HG02840 (cell line): ENCODE measurements around the gene LGALS7B.
"Not testable (repeated sequence)": the region's sequence is repeated elsewhere in the genome, so short reads cannot be mapped to it uniquely, and the experiment has no call there.

Experiments
- ATAC-seq: cut with Tn5 transposase; IDR thresholded peaks from one replicate; pipeline ENCODE4 v1.9.1; 2021; ENCODE audit warnings: mild to moderate bottlenecking, moderate library complexity, moderate number of reproducible peaks; ENCODE audit not compliant: unreplicated experiment, low FRiP score

Gene LGALS7B

GRCh38 chr19:38793671-38794070, 4.7 kb downstream of the LGALS7B start:
- no peak for ATAC-seq

GRCh38 chr19:38795549-38795948, 6.5 kb downstream of the LGALS7B start:
- ATAC-seq, result no peak

GRCh38 chr19:38796154-38796553, 7.2 kb downstream of the LGALS7B start:
- no peak for ATAC-seq

DNA sequence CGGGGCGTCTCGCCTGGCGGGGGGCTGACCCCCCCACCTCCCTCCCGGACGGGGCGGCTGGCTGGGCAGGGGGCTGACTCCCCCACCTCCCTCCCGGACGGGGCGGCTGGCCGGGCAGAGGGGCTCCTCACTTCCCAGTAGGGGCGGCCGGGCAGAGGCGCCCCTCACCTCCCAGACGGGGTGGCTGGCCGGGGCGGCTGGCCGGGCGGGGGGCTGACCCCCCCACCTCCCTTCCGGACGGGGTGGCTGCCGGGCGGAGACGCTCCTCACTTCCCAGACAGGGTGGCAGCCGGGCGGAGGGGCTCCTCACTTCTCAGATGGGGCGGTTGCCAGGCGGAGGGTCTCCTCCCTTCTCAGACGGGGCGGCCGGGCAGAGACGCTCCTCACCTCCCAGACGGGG, 8.8 kb downstream of the LGALS7B start:
- not testable (repeated sequence) for ATAC-seq

DNA sequence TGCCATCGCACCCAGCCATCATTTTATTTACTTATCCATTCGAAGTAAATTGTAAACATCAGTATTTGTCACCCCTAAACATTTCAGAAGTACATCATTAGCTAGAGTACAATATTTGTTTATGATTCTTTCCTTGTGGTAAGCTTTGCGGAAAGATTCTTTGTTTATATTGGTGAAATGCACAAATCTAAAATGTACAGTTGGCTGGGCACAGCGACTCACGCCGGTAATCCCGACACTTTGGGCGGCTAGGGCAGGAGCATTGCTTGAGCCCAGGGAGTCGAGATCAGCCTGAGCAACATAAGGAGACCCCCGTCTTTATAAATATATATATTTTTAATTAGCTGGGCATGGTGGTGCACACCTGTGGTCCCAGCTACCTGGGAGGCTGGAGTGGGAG, 10.1 kb downstream of the LGALS7B start:
- no peak for ATAC-seq

- ATAC-seq, result no peak
Measured at GRCh38 chr19:38800577-38801347, 11.8 kb downstream of the LGALS7B start.

GRCh38 chr19:38801359-38802095, 12.5 kb downstream of the LGALS7B start:
- no peak for ATAC-seq

- no peak for ATAC-seq
Measured at GRCh38 chr19:38803543-38803942, 14.5 kb downstream of the LGALS7B start.

DNA sequence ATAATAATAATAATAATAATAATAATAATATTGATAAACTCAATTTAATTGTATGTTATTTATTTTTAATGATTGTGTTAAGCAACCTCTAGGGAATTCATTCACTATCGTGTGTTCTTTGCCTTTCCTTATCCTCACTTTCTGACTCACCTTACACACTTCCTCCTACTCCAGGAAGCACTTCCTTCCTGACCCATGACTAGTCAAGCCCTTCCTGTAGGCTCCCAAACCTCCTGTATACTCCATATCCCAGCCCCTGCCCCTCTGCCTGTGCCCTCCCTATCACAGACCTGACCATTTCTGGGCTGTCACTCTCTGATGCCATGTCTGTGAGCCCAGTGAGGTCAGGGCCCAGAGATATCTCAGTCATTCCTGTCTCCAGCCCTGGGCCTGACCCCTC, 16.2 kb downstream of the LGALS7B start:
- no peak for ATAC-seq

DNA sequence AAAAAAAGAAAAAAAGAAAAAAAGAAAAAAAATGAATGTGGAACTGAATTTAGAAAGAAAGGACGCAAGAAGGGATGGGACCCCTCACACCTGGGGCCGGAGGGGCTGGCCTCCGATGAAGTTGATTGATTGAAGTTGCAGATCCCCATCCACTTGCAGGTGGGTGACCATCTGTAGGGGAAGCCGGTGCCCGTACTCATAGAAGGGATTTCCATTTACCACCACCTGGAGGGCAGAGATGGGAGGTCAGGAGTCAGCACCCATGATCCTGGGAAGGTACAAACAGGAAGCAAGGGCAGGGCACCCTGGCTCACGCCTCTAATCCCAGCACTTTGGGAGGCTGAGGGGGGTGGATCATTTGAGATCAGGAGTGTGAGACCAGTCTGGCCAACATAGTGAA, 17.4 kb downstream of the LGALS7B start:
- no peak for ATAC-seq

DNA sequence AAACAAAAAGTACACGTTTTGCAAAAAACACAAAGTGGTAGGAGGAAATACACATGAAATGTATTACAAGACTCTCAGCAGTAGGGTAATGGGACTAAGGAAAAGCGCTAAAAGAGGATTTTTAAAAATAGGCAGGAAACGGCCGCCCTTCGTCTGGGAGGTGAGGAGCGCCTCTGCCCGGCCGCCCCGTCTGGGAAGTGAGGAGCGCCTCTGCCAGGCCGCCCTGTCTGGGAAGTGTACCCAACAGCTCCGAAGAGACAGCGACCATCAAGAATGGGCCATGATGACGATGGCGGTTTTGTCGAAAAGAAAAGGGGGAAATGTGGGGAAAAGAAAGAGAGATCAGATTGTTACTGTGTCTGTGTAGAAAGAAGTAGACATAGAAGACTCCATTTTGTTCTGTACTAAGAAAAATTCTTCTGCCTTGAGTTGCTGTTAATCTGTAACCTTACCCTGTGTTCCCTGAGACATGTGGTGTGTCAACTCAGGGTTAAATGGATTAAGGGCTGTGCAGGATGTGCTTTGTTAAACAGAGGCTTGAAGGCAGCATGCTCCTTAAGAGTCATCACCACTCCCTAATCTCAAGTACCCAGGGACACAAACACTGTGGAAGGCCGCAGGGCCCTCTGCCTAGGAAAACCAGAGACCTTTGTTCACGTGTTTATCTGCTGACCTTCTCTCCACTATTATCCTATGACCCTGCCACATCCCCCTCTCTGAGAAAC, 18.5 kb downstream of the LGALS7B start:
- not testable (repeated sequence) for ATAC-seq

GRCh38 chr19:38808741-38809140, 19.7 kb downstream of the LGALS7B start:
- no peak for ATAC-seq

DNA sequence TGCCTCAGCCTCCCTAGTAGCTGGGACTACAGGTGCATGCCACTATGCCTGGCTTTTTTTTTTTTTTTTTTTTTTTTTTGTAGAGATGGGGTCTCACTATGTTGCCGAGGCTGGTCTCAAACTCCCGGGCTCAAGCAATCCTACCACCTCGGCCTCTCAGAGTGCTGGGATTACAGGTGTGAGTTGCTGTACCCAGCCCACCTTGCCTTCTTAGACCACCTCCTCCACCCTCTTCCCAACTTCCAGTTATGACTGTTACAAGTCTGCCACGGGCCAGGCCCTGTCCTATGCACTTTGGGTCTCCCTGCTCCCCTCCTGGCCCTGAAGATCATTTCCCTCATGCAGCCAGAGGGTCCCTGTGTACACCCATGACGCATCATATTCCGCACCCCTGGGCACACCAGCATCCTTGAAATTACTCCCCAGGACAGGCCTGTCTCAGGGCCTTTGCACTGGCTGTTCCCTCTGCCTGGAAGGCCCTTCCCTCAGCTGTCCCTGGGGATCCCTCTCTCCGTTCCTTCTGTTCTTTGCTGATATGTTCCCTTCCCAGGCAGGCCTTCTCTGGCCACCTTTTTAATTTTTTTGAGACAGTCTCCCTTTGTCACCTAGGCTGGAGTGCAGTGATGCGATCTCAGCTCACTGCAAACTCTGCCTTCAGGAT, 20.7 kb downstream of the LGALS7B start:
- ATAC-seq, result no peak

DNA sequence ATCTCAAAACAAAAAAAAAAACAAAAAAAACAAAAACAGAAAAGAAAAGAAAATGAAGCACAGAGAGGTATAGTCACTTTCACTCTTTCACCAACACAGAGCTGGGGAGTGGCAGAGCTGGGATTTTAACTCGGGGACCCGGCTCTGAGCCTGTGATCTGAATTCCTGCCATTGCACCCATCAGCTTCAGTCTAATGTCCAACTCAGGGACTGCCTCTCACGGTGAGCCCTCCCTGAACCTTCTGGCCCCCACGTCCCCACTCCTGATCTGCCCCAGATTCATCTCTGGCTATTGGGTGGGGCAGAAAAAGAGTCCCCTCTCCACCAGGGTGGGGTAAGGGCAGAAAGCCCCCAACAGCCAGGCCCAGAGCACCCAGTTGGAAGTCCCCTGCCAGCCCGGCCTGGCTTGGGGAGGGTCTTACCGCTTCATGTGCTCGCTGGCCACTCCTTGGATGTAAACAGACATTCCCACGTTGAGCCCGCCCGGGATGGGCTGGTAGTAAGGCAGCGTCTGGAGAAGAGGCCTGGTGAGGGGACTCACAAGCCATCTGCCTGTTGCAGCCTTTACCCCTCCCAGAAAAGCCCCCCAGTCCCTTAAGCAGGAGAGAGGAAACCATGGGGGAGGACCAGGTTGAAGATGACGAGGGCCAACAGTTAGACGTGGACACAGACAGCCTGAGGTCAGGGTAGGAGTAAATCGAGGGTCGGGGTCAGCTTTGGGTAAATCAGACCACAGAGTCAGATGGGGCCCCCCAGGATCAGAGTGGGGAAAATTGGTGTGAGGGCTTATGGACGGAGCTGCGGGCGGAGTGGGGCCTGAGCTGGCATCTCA, 23.2 kb downstream of the LGALS7B start:
- no peak for ATAC-seq

DNA sequence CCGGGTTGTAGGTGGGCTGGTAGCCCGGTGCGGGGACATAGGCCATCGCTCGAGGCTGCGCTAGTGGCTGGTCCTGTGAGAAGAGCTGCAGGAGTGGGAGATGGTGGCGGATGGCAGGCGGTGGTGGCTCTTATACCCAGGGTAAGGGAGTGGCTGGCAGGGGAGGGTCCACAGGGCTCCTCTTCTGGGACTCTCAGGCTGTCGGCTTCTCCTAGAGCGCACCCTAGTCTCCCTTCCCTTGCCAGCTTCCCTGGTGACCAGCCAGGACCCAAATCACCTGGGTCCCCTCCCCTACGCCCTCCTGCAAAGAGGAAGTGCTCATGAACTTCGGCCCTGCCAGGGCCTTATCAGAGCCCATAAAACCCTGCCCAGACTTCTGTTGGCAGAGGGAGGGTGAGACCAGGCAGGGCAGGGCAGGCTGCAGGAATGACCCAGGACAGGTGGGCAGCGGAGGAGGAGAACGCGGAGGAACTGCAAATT, 23.9 kb downstream of the LGALS7B start, which contains the start of gene LGALS4:
Gene LGALS4 (minus strand): TSS at position 105 of the 480 bp plus-strand sequence. CDS start 59 bp downstream, at position 46.
- ATAC-seq, result no peak

- ATAC-seq, result no peak
Measured at GRCh38 chr19:38813323-38813722, 24.3 kb downstream of the LGALS7B start.

GRCh38 chr19:38813932-38814331, 24.9 kb downstream of the LGALS7B start:
- ATAC-seq, result not testable (repeated sequence)

DNA sequence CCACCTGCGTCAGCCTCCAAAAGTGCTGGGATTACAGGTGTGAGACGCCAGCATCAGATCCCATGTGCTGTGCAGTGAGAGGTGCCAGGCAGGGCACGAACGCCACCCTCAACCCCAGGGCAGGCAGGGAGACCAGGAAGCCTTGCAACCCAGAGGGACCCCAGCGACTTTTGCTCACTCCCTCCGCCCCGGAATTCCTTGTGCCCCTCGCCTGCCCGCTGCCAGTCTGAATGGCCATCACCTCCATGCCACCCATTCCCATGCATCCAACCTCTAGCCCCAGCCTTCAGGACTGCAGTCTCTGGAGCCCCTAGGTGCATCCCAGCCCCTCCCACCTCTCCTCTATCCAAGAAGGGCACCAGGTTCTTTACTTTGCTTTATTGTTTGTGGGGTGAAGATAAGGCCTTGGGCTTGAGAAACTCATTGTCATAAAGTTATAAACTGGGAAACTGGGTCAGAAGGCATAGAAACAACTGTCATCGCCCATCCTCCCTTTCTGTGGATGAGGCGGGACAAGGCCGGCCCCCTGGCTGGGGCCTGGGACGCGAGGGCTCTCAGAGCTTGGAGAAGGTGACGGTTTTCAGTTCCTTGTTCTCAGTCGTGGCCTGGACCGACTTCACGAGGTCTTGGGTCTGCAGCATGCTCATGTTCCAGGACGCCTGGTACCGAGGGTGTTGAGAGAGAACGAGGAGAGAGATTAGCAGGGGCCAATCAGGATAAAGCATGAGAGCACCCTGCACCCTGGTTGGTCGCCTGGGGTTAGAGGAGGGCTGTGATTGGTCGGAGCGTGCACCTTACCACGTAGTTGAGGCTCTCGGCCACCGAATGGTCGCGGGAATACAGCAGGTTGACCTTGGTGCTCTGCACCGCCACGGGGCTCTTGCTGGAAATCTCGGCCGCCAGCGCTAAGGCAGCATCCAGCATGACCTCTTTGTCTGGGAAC, 26.3 kb downstream of the LGALS7B start:
- ATAC-seq, result no peak
